DND-41 (cell line): Measurements from ENCODE around the gene FBXL12.

Source experiments
- EZH2 ChIP-seq: IDR thresholded peaks from 3 replicates; pipeline ENCODE4 v1.6.1; 2012; ENCODE audit warnings: borderline replicate concordance, low read depth, mild to moderate bottlenecking, moderate library complexity, low read length, inconsistent platforms; ENCODE audit not compliant: severe bottlenecking
- TF ChIP-seq, protein P1 (sequence below): IDR thresholded peaks from 2 replicates; pipeline ENCODE4 v1.5.1; 2012; ENCODE audit warnings: borderline replicate concordance, low read length, moderate library complexity, mild to moderate bottlenecking; ENCODE audit not compliant: poor library complexity, severe bottlenecking; ENCODE audit errors: extremely low read depth

DNA sequence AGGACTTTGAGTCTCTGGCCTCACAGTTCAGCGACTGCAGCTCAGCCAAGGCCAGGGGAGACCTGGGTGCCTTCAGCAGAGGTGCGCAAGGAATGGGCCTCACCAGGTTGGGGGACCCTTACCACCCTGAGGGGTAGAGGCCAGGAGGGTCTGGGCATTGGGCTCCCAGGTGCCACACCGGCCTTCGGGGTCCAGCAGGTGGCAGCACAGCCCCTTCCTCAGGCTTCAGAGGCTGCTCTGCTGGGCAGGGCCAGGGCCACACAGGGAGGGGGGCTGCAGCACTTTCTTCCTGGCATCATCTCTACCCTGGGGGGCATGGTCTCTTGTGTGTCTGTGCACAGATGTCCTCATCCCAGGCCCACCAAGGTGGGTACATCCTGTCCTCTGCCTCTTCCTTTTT lies 29.2 kb upstream of the FBXL12 start:
- TF ChIP-seq EZH2 = no peak
- TF ChIP-seq, protein P1, sequence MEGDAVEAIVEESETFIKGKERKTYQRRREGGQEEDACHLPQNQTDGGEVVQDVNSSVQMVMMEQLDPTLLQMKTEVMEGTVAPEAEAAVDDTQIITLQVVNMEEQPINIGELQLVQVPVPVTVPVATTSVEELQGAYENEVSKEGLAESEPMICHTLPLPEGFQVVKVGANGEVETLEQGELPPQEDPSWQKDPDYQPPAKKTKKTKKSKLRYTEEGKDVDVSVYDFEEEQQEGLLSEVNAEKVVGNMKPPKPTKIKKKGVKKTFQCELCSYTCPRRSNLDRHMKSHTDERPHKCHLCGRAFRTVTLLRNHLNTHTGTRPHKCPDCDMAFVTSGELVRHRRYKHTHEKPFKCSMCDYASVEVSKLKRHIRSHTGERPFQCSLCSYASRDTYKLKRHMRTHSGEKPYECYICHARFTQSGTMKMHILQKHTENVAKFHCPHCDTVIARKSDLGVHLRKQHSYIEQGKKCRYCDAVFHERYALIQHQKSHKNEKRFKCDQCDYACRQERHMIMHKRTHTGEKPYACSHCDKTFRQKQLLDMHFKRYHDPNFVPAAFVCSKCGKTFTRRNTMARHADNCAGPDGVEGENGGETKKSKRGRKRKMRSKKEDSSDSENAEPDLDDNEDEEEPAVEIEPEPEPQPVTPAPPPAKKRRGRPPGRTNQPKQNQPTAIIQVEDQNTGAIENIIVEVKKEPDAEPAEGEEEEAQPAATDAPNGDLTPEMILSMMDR = peak; percentile 67
